ENCODE measurements around the gene MALAT1. TPM values are rescaled to one million over a fixed set of nuclear protein-coding genes. Genes with fewer than 3 reads are reported as not detected.

The MALAT1 gene
- total RNA-seq, 1 experiment from 2014 or later: 6,000 TPM

DNA sequence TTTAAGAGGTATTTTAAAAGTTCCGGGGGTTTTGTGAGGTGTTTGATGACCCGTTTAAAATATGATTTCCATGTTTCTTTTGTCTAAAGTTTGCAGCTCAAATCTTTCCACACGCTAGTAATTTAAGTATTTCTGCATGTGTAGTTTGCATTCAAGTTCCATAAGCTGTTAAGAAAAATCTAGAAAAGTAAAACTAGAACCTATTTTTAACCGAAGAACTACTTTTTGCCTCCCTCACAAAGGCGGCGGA lies 193 bp upstream of the MALAT1 start:
- DNase-seq (ENCODE audit: low read depth, low spot score): no peak
- RAD21 ChIA-PET (ENCODE audit: low non-redundant PET in 1 of 2, low total read pairs in 2 of 2, uncharacterized antibody in 2 of 2, unreplicated experiment in 2 of 2): interaction anchor here (0.9 to 5.1 kb wide), 4 partner anchors 20 to 79 kb away, joined by 3 to 27 read pairs (median 9); no protein-coding TSS in a partner anchor
- POLR2A ChIA-PET: interaction anchor here (0.6 to 26.7 kb wide), 31 partner anchors 9 to 720 kb away, joined by 3 to 1499 read pairs (median 5); partner anchors contain the start of genes CDC42EP2, DPF2, FAM89B and NEAT1
- no peak for ATAC-seq
- Histone ChIP-seq H3K9me3 (ENCODE audit: control insufficient read depth in 1 of 2, insufficient read depth in 1 of 2, low read depth in 1 of 2, low read length in 2 of 2) (no peaks in the 10 kb centered on the region), H3K4me1 (ENCODE audit: control insufficient read depth in 1 of 2, insufficient read depth in 2 of 2, low read length in 2 of 2) (peaks cover 48 to 86% of the 10 kb centered on the region in 2 experiments), H3K4me2 (ENCODE audit: low read length) (peak overlapping the region; percentile 85), H3K36me3 (ENCODE audit: control insufficient read depth in 1 of 2, insufficient read depth in 2 of 2, low read length in 2 of 2) (peaks cover 26 to 42% of the 10 kb centered on the region in 2 experiments), H3K27me3 (ENCODE audit: insufficient read depth, low read length) (no peaks in the 10 kb centered on the region), H3K9me2 (ENCODE audit: insufficient read depth) (no peaks in the 10 kb centered on the region), H3K79me2 (ENCODE audit: insufficient read depth, low read length) (peaks cover 73% of the 10 kb centered on the region), H3K4me3 (replicated peaks in 1 of 2; ENCODE audit: low read depth in 1 of 2, low read length in 2 of 2) (peak overlapping the region; percentile 57 to 79), H4K20me1 (ENCODE audit: insufficient read depth) (peaks cover 46% of the 10 kb centered on the region), H3K9ac (ENCODE audit: low read length) (peak overlapping the region; percentile 93), H2AFZ (ENCODE audit: low read depth, low read length, poor library complexity, severe bottlenecking) (no peak overlapping the region), H3K27ac (ENCODE audit: low read depth, low read length) (peak overlapping the region; percentile 98)
- no TSS peak for BruUV-seq (replicated peaks)
- CTCF ChIA-PET: interaction anchor here (2.3 kb wide), 1 partner anchor 30 kb away, joined by 7 read pairs; no protein-coding TSS in a partner anchor
- intact Hi-C loops (cut with micrococcal nuclease): loop anchor here (2.0 kb wide), 1 partner anchor 80 kb away; no protein-coding TSS in a partner anchor
- no peak for TF ChIP-seq CEBPB (IDR thresholded peaks at IDR 0.05; ENCODE audit: low read depth)
- TF ChIP-seq, protein P1, sequence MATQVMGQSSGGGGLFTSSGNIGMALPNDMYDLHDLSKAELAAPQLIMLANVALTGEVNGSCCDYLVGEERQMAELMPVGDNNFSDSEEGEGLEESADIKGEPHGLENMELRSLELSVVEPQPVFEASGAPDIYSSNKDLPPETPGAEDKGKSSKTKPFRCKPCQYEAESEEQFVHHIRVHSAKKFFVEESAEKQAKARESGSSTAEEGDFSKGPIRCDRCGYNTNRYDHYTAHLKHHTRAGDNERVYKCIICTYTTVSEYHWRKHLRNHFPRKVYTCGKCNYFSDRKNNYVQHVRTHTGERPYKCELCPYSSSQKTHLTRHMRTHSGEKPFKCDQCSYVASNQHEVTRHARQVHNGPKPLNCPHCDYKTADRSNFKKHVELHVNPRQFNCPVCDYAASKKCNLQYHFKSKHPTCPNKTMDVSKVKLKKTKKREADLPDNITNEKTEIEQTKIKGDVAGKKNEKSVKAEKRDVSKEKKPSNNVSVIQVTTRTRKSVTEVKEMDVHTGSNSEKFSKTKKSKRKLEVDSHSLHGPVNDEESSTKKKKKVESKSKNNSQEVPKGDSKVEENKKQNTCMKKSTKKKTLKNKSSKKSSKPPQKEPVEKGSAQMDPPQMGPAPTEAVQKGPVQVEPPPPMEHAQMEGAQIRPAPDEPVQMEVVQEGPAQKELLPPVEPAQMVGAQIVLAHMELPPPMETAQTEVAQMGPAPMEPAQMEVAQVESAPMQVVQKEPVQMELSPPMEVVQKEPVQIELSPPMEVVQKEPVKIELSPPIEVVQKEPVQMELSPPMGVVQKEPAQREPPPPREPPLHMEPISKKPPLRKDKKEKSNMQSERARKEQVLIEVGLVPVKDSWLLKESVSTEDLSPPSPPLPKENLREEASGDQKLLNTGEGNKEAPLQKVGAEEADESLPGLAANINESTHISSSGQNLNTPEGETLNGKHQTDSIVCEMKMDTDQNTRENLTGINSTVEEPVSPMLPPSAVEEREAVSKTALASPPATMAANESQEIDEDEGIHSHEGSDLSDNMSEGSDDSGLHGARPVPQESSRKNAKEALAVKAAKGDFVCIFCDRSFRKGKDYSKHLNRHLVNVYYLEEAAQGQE (IDR thresholded peaks at IDR 0.05; ENCODE audit: low read depth): no peak
- TF ChIP-seq ATF3 (IDR thresholded peaks at IDR 0.05): no peak
- TF ChIP-seq TCF7L2 (IDR thresholded peaks at IDR 0.05; ENCODE audit: borderline replicate concordance, extremely low read depth, insufficient read depth, insufficient read length): no peak
- TF ChIP-seq, protein P2, sequence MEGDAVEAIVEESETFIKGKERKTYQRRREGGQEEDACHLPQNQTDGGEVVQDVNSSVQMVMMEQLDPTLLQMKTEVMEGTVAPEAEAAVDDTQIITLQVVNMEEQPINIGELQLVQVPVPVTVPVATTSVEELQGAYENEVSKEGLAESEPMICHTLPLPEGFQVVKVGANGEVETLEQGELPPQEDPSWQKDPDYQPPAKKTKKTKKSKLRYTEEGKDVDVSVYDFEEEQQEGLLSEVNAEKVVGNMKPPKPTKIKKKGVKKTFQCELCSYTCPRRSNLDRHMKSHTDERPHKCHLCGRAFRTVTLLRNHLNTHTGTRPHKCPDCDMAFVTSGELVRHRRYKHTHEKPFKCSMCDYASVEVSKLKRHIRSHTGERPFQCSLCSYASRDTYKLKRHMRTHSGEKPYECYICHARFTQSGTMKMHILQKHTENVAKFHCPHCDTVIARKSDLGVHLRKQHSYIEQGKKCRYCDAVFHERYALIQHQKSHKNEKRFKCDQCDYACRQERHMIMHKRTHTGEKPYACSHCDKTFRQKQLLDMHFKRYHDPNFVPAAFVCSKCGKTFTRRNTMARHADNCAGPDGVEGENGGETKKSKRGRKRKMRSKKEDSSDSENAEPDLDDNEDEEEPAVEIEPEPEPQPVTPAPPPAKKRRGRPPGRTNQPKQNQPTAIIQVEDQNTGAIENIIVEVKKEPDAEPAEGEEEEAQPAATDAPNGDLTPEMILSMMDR (IDR thresholded peaks at IDR 0.05 in 2 of 3, conservative IDR thresholded peaks at IDR 0.05 in 1 of 3; ENCODE audit: borderline replicate concordance in 1 of 3, insufficient read depth in 1 of 3, low read depth in 2 of 3, low read length in 2 of 3): no peak
- TF ChIP-seq CBX3 (IDR thresholded peaks at IDR 0.05; ENCODE audit: low read depth): no peak
- no peak for TF ChIP-seq ELF1 (IDR thresholded peaks at IDR 0.05; ENCODE audit: borderline replicate concordance, low read depth)
- TF ChIP-seq JUND (IDR thresholded peaks at IDR 0.05): no peak
- TF ChIP-seq MAX (IDR thresholded peaks at IDR 0.05): no peak
- no peak for TF ChIP-seq ZFX (IDR thresholded peaks at IDR 0.05)
- no peak for TF ChIP-seq SP1 (IDR thresholded peaks at IDR 0.05; ENCODE audit: low read depth)
- TF ChIP-seq FOSL1 (IDR thresholded peaks at IDR 0.05; ENCODE audit: low read depth): no peak
- no peak for TF ChIP-seq SIN3A (IDR thresholded peaks at IDR 0.05; ENCODE audit: low read depth)

Measured in HCT116 (cell line).